Esophagus mucosa (tissue), 1 donor: ENCODE data around the gene STK24. TPM values are rescaled to one million over a fixed set of nuclear protein-coding genes. Genes with fewer than 3 reads are reported as not detected.

ENCODE experiments used
- ATAC-seq: fragments of 200-7000 bp; cut with Tn5 transposase; one replicate; pipeline ENCODE4 v1.9.1; 2020
- total RNA-seq: library from RNA; stranded (reverse); gene quantifications from one replicate; pipeline ENCODE4 v1.2.4, GENCODE V29; 2023
- donor health status: DM: yes; HTN: yes; CAD: no.

Gene STK24
- total RNA-seq, 1 donor from 2014 or later, result 139 TPM

DNA sequence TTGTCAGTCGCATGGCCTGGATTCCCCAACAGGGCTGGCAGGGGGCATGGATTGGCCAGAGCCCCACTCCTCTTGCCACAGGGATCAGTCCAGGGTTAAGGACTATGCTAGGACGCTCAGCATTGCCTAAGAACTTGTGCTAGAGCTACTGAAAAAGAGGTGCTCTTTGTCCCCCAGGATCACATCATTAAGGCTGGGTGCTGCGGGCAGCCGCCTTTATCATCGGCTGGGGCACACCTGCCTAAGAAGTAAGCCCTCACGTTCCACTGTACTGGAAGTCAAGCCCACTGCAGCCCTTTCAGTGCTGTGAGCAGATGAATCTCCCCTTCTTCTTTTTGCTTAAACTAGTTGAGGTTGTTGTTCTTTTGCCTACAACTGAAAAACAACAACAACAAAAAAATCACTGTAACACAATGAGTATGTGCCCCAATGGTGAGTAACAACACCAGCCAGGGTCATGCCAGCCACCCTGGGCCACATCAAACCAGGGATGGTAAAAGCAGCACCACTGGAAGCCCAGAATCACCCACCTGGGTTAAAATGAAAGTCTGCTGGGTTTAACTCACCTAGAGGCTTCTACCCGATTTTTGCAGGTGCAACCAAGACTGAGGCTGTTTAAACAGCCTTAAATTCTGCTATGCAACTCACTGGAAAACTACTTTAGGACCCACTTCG, 20.6 kb downstream of the STK24 start:
- ATAC-seq, result no peak

DNA sequence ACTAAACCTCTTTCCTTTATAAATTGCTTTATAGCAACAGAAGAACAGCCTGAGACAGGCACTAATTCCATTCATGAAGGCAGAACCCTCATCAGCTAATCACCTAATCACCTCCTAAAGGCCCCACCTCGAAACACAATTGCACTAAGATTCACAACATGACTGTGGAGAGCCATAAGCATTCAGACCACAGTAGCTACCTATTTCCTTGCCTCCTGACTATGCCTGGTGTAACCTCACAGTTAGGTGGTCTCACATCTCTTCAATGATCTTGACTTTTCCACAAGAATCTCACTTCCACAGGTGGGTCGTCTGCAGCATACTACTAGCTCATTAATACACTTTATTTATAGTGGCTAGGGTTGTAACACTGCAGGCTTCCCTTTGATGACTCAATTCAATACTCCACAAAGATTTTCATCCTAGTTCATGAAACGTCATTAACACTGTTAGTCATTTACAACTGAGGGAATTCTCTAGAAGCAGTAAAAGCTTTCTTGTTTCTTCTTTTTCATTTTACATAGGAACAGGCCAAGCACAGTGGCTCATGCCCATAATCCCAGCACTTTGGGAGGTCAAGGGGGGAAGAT, 27.1 kb downstream of the STK24 start:
- ATAC-seq, result peak; percentile 46

DNA sequence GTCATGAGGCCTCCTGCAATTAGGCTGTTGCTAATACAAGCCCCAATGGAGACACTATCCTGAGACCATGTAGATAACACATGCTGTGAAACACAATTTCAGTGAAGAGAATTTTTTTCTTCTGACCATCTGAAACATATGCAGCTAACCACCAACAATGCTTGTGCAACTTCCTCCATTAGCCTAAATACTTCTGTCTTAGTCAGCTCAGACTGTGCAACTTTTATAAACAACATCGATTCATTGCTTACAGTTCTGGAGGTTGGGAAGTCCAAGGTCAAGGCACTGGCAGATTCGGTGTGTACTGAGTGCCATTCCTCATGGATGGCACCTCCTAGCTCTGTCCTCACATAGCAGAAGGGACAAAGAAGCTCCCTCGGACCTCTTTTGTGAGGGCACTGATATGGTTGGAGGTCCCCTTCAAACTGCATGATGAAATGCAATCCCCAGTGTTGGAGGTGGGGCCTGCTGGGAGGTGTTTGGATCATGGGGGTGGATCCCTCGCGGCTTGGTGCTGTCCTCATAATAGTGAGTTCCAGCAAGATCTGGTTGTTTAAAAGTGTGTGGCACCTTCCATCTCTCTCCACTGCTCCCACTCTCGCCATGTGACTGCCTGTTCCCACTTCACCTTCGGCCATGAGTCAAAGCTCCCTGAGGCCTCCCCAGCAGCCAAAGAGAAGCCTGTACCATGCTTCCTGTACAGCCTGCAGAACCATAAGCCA, 27.7 kb downstream of the STK24 start:
- peak; percentile 45 for ATAC-seq

DNA sequence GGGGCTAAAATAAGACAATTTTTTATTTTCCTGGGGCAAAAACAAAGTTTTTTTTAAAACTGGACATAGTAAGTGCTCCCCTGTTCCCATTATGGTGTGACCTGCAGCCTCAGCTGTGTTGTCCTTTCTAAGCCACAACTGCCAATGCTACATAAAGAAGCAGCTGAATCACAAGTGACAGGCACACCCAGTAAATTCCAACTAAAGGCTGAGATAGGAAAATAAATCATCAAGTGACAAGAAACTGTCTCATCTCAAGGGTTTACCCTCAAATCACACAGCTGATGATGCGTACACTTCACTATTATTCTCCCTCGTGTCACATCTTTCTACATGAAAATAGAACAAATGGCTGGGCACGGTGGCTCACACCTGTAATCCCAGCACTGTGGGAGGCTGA, 28.7 kb downstream of the STK24 start:
- ATAC-seq, result peak; percentile 6

DNA sequence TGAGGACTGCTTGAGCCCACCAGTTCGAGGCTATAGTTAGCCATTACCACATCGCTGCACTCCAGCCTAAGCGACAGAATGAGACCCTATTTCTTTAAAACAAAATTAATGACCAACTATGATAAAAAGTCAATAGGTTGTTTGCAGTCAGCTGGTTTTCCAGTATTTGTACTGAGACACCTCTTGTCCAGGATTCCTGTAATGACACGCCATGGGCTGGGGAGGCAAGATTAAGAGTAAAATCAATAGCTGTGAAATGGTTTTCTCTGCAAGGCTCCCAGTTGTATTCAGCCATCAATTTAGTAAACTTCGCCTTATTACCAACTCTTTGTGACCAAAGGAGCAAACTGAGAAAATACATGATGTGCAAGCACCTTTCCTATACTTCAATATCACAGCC, 29.5 kb downstream of the STK24 start:
- no peak for ATAC-seq

DNA sequence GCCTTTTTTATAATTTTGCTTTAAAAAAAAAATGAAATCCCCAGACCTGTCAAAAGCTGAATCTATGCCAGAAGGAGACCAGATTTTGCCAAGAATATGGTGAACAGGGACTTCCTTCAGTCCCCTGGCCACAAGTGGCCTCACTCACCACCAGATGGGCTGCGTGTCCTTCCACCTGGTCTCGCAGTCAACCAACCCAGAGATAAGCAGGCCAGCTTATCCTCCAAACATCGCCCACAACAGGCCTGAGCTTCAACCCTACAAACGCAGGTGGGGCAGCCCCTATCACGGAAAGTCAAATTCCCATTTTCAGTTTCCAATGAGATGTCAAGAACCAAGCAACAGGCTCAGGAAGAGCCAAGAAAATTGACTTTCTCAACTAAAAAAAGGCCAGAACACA, 30.5 kb downstream of the STK24 start:
- ATAC-seq, result no peak

DNA sequence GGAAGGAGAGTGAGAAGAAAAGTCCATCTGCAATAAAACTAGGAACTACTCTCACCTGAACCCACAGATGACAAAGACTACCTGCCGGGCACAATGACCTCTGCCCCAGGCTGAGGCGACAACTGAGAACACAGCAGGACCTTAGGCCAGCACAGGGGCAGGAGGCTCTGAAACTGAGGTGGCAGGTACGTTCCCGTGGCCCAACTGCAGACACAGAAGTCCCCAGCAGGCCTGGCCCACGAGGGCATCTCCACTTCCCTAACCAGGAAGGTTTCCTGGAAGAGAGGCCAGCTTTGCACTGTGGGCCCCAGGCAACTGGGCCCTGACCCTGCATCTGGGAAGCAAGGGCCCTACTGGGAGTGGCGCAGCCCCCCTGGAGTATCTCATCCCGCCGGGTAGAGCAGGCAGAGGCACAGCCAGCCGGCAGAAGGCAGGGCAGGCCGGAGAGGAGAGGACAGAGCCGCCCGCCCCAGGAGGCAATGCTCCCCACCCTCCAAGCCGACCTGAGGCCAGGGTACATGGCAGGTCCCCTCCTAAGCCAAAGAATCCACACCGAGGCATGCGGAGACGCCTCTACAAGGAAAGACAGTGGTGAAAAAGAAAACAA, 32.7 kb downstream of the STK24 start:
- no peak for ATAC-seq

DNA sequence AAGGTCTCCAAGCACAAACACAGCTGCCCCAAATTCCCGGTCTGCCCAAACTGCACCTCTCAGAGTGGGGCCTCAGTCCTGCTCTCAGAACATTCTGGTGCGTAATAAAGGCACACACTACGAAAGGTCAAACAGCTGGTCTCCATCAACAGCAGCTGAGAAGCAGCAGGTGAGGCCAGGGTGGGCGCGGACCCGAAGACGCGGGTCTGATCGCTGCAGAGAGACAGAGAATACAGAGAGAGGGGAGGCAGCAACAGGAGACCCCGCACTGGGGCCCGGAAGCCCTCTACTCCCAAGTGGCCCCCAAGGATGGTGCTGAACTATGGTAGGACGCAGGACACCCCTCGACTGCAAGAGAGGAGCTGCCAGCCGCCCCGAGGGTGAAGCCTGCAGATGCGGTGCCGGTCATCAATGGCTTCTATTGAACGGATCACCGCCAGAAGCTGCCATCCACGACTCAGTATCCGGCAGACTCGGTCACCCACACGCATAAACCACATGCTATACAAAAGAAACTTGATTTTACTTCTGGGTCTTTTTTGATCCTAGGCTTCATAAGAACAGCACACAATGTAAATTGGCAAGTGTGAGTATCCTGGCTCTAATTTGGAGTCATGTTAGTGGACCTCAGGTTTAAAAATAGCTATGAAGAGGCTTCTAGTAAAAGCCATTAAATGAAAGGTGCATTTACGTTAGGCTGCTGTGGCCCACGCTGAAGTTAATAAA, 33.4 kb downstream of the STK24 start:
- ATAC-seq, result no peak

DNA sequence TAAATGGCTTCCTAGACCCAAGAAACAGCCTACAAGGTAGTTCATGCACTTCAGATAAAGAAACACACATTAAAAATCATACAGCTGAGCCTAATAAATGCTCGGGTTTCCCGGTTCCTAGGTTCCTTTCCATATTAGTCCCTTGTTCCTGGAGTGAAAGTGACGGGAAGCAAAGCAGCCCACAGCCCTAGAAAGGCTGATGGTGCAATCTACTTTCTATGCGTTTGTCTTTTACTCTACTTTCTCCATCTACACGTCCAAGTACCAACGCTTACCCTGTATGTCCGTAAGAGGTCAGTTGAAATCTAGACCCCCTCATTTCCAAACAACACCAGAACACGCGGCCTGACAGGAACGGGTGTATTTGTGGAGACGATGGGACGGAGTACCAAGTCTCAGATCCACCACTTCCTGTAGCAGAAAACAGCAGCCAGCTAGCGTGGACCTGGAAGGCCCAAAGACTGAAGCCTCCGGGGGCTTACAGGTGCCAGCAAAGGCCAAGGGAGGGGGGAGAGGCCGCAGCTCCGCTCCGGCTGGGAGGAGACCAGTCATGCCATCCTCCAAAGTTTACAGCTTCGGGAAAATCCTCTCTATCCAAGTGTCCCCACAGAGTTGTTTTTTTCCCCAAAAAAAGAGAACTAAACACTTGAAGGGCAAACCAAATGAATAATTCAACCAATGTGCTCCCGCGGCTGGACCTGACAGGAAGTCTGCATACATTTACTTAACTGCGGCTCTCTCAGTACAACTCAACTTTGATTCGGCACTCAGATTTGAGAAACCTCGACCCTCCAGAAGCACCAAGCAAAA, 34.1 kb downstream of the STK24 start:
- ATAC-seq, result no peak

DNA sequence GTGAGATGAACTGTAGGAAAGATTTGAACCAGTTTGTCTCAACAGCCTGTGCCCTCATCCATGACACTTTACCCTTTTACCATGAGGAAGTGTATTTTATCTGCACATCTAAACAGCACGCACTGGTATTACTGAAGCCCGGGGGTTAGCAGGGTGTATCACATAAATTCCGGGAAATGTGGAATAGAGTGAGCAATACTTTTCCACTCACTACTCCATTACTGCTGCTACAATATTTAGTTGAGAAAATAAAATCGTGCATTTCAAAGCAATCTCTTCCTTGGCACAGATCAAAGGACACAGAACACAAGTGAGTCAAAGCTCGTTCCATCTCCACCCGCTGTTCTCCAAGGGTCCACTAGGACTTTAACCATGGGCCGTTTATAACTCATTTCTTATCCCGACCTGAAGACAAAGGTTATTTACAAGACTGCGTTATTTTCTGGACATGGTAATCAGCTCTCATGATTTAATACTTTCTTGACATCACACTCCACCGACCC, 35.2 kb downstream of the STK24 start:
- no peak for ATAC-seq

DNA sequence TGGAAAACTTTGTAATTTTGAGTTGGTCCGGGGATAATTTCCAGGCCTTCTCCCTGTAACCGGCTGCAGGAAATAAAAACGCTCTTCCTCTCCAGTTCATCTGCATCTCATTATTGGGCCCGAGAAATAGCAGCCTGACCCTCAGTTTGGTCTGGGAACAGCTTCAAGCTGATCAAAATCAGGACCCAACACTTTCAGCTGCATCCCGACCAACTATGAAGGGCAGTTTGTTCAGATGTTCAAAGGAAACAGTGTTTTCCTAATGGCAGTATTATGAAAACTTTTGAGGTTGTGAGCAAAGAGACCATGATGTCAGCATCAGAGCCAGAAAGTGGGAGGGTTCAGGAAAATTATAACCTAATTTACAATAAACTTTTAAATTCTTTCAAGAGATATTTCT, 35.7 kb downstream of the STK24 start:
- ATAC-seq, result no peak

DNA sequence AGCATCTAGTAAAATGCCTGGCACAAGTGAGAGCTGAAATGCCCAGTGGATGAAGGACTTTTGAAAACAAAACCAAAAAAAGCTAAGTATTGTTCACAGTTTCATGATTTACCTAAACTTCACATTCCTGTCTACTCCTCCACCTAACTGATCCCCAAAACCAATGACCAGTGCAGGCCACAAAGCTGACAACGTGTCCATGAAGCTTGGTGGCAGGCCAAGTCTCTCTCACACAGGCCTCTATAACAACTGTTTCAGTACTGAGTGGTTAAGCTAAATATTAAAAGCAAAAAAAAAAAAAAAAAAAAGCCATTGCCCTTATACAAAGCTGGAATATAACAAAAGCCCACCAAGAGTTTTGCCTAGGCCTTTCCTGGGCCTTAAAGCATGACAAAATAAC, 36.4 kb downstream of the STK24 start:
- no peak for ATAC-seq

DNA sequence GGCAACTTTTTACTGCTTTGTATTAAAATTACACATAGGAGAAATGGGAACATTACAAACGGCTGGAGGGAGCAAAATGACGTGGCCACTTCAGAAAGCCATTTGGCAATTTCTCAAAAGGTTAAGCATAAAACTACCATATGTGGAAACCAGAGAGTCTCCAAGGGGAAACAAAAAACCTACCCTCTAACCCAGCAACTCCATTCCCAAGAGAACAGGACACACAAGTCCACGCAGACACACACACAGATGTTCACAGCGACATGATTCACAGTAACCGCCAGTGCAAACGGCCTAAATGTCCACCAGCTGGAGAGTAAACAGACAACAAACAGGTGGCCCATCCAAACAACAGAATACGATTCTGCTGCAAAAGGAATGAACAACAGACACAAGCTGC, 37.2 kb downstream of the STK24 start:
- ATAC-seq, result no peak

DNA sequence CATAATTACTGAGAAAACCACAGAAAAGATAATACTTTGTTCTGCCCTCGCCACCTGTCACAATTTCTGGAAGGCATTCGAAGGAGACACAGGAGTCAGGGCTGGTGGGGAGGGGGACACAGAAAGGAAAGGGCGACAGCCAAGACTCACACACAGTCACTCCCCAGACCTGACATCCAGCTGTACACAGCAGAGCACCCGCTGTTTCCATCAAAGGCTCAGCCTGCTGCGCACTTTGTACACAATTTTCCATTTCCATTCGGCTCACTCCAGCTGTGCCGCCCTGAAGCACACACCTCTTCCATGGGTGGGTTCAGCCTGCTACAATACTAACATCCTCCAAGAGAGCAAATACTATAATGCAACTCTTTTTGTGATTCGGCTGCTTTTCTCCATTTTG, 38.0 kb downstream of the STK24 start:
- ATAC-seq, result no peak

DNA sequence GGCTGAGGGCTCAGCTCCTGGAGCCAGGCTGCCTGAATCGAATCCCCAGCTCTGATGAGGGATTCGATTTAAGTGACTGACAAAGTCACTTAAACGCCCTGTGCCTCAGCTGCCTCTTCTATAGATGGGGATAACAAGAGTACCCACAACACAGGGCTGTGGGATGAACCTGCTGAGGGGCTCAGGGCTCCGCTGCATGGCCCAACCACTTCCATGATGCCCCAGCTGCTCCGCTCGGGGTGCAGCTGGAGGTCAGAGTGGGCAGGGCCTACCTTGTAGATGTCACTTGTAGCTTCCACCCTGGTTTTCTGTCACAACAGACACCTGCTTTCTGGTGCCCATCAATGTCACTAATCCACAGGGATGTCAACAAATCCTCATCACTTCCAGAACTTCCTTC, 39.2 kb downstream of the STK24 start:
- ATAC-seq, result no peak

DNA sequence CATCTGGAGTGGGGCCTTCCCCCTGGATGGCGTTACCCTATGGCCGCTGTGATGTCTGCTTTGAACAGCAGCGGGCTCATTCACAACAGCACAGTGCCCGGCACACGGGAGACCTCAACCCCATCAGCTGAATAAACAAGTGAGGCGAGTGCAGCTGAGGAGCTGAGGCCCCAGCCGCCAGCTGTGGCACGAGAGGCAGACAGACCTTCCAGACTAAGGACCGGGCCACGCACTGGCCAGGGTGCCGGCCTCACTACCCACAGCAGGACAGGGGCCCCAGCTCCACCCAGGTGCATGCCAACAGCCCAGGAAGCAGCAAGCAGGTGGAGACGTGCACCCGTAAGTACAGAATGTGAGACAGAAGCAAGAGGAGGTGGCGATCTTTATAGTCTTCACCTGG, 39.6 kb downstream of the STK24 start:
- no peak for ATAC-seq

DNA sequence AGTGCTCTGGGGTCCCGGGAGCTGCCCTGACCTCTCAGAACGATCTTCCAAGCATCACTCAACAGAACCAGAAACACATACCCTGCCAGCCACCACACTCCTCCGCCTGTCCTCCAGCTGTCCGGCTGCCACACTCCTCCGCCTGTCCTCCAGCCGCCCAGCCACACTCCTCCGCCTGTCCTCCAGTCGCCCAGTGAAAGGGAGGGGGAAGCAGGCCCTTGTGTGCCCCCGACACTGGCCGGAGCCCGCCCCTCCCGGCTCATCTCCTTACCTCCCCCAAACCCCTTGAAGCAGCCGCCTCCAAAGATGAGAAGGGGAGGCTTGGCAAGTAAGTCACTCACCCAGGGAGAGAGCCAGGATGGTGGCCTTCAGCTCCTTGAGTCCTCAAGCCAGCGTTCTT, 40.2 kb downstream of the STK24 start:
- peak; percentile 5 for ATAC-seq

DNA sequence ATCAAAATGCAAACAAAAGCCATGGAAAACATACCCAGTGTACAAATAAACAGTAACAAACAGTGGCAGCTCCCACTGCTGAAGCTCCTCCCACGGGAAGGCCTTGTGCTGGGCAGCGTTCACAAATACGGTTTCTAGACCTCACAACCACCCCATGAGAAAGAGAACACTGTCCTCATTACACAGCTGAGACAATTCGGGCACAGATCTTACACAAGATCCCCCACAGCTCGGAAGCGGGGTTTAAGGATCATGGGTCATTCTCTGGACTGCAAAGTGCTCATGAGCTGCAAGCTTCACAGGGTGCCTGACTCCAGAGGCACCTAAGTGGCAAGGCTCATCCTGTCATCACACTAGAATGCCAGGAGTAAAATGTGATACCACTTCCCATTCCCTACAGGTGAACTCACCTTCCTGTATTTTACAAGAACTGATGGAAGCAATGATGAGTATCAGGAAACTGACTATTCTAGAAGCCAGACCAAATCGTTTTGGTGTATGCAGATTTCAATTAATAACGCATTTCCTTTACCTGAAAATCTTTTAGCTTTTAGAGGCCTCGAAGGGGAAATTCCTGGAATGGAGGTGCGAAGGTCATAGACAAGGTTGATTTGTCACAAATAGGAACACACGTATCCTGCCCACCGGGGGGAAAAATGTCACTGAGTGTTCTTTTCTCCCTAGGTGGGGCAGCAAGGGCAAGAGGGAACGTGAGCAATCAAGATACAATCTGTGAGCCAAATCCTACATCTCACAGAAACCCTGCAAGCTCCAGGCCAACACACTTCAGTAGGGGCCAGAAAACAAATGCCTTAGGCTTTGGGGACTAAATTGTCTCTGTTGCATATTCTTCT, 41.2 kb downstream of the STK24 start:
- no peak for ATAC-seq

DNA sequence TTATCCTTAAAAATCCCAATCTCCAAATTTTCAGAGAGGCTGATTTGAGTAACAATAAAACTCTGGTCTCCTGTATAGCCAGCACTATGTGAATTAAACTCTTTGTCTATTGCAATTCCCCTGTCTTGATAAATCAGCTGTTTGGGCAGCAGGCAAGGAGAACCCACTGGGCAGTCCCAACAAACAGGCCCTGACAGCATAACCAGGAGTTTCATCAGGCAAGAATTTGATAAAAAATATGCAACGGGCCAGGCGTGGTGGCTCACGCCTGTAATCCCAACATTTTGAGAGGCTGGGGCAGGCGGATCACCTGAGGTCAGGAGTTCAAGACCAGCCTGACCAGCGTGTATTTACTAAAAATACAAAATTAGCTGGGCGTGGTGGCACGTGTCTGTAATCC, 42.1 kb downstream of the STK24 start:
- no peak for ATAC-seq

DNA sequence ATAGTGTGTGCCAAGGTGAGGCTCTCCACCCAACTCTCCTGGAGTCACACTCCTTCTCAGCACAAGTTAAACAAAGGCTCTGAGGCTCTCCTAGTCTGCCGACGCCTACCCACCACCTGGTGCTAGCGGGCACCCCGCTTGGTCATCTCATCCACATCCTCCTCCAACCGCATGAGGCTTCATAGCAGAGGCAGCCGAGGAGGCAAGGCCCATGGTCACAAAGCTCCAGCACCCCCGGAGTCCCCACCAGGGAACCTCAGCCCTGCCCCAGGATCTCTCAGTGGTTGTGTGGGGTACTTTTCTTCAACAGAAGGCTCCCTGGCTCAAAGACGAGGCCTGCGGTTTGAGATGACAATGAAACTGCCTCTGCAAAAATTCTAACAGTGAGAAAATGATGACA, 43.0 kb downstream of the STK24 start:
- ATAC-seq, result no peak

DNA sequence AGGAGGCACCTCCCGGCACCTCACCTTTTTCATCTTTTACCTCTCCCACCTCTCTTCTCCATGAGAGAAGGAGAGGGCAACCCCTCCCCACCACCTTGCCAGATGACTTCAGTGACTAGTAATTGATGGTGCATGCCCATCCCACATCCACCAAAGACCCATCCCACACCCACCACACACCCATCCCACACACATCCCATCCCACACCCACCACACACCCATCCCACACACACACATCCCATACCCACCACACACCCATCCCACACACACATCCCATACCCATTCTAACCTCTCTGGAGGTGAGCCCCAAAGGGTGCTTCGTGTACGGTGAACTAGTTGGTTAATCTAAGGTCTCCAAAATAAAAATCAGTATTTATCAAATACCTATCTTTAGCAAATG, 44.7 kb downstream of the STK24 start:
- ATAC-seq, result no peak
